Measurements from ENCODE around the gene NRXN3.

- TF ChIP-seq ATF1 (CRISPR knock-in tag; IDR thresholded peaks at IDR 0.05), result no peak
- no peak for TF ChIP-seq ZBTB7A (CRISPR knock-in tag; IDR thresholded peaks at IDR 0.05)
- no peak for TF ChIP-seq POLR2AphosphoS2 (IDR thresholded peaks at IDR 0.05; ENCODE audit: low read depth, low read length)
- no peak for TF ChIP-seq ZNF10 (CRISPR knock-in tag; IDR thresholded peaks at IDR 0.05; ENCODE audit: borderline replicate concordance, low read depth)
- TF ChIP-seq MEIS2 (CRISPR knock-in tag; IDR thresholded peaks at IDR 0.05), result no peak
- TF ChIP-seq CREBL2 (CRISPR knock-in tag; IDR thresholded peaks at IDR 0.05; ENCODE audit: borderline replicate concordance), result no peak
- no peak for TF ChIP-seq RAD21 (CRISPR knock-in tag; IDR thresholded peaks at IDR 0.05)
These were observed 127.7 kb downstream of the NRXN3 start for GRCh38 chr14:78297858-78298257.

All from HepG2 (cell line).